Activated naive CD4-positive, alpha-beta T cell treated with anti-CD3 and anti-CD28 coated beads, Interleukin-2, amount 50 U/mL, for 72 hours (primary cell): ENCODE measurements around the gene ANXA3. TPM values are rescaled to one million over a fixed set of nuclear protein-coding genes. Genes with fewer than 3 reads are reported as not detected.

ENCODE experiments used
- ATAC-seq, 2 donors: fragments of 150-1000 bp; cut with Tn5 transposase; 2 replicates each; pipeline ENCODE4 v1.10.0; 2021; ENCODE audit warnings: mild to moderate bottlenecking in 2 of 2, moderate library complexity in 2 of 2
- DNase-seq, 2 donors: peaks; one replicate each; pipeline ENCODE4 v3.0.0; 2021 to 2022; ENCODE audit warnings: low spot score in 2 of 2
- H3K27ac Mint-ChIP-seq, 2 donors: one replicate each; pipeline ENCODE4 v1.8.0; 2022; ENCODE audit warnings: mild to moderate bottlenecking in 2 of 2, mixed read lengths in 2 of 2
- H3K36me3 Mint-ChIP-seq, 2 donors: one replicate each; pipeline ENCODE4 v1.8.0; 2022; ENCODE audit warnings: mixed read lengths in 2 of 2
- H3K9me3 Mint-ChIP-seq, 2 donors: one replicate each; pipeline ENCODE4 v1.8.0; 2022; ENCODE audit warnings: mixed read lengths in 2 of 2
- total RNA-seq, 2 donors: library from RNA; stranded (reverse); gene quantifications; one replicate each; pipeline ENCODE4 v1.2.3, GENCODE V29; 2022

Gene ANXA3
- total RNA-seq, 2 donors from 2014 or later, result 6.9 TPM; not detected in 1

DNA sequence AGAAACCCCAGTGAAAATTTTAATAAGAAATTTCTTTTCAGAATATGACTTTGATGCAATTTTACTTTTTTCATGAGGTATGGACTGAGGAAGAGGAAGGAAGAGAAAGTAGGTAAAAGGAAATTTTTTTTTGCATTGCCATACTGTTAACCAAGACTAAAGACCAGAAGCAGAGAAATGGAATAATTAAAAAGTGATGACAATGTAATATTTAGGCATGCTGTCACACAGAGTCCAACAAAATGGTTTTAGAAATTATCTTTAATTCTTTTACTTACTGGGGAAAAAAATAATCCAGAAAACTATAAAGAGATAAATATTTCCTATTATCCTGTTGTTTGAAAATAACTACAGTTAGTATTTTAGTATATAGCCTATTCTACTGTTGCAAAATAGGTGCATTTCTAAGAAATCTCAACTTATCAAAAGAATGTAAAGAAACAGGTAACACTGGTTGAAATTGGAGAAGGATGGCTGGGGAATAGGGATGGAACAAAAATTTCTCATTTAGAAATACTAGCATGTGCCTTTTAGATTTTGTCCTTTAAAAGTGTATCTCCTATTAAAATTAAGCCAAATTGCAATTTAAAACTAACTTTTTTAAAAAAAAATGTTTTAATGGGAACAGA, 92.6 kb downstream of the ANXA3 start:
- no peaks in the 10 kb centered on the region for H3K9me3 Mint-ChIP-seq
- DNase-seq (no peak), ATAC-seq (no peak)
- H3K36me3 Mint-ChIP-seq, result no peaks in the 10 kb centered on the region
- no peak overlapping the region for H3K27ac Mint-ChIP-seq

DNA sequence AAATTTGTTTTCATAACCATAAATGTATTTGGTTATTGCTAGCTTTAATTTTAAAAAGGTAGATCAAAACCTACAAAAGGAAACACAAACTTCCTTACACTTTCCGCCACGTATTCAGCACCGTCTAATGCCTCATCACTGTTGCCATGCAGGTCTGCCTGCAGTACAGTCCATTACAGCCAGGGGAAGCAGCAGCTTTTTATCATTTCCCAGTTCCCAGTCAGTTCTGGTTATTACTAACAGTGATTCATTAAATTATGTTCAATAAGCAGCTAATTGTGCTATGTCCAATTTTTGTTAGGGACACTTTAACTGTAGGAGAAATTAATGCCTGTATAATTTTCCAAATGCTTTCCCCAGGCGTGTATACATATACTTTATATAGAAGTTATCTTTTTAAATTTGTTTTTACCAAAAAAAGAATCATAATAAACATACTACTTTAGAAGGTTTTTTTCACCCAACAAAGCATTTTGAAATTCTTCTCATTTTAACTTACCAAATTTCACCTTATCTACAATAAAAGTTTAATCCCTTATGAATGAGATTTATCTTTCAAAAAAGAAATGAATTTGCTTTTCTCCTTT, 93.3 kb downstream of the ANXA3 start:
- Mint-ChIP-seq H3K36me3 (no peaks in the 10 kb centered on the region), H3K27ac (no peak overlapping the region), H3K9me3 (no peaks in the 10 kb centered on the region)
- peak; percentile 89 to 91 for ATAC-seq
- DNase-seq, result peak in 1 of 2 donors; percentile 41

GRCh38 chr4:78645853-78646757, 94.5 kb downstream of the ANXA3 start:
- H3K36me3 Mint-ChIP-seq, result no peaks in the 10 kb centered on the region
- no peak for ATAC-seq
- no peak for DNase-seq
- no peak overlapping the region for H3K27ac Mint-ChIP-seq
- H3K9me3 Mint-ChIP-seq, result no peaks in the 10 kb centered on the region

DNA sequence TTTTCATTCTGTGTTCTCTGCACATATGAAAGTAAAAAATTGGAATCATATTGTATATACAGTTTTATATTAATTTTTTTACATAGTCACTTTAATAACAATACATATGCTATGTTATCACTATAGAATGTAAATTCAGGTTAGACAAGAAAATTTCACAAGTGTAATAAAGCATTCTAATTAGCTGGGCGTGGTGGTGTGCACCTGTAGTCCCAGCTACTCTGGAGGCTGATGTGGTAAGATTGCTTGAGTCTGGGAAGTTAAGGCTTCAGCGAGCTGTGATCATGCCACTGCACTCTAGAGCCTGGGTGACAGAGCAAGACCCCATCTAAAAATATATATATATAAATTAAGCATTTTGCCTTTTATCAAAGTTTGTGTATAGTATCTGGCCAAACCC, 95.7 kb downstream of the ANXA3 start:
- H3K36me3 Mint-ChIP-seq, result no peaks in the 10 kb centered on the region
- ATAC-seq (no peak), DNase-seq (no peak)
- no peak overlapping the region for H3K27ac Mint-ChIP-seq
- no peaks in the 10 kb centered on the region for H3K9me3 Mint-ChIP-seq

DNA sequence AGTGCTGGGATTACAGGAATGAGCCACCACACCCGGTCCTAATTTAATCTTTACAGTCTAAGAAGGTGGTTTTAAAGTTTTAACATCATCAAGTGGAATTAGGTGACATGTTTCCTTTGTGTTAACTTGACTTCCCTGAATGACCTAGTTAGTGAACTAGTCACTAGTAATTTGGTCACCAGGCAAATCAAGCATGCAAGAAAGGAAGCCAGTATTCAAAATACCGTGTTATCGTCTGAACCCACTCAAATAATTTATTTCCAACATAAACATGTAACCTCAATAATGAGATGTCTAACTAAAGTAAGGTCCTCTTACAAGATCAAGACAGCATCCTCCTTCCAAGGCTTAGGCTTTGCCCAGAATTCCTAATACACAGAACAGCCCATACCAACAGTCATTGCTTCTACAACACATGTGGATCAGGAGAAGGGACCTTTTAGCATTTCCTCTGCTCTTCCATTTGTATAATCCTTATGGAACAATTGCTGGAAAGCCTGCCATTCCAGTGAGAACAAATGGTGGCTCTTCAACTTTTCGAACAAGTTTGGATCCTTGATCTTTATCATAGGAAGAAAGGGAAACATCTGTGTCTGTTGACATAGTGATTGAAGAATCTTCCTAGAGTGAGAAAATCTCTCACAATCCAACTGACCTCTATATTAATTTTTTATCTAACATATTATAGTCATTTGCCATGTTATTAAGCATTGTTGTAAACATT, 97.2 kb downstream of the ANXA3 start:
- no peak for DNase-seq
- Mint-ChIP-seq H3K36me3 (no peaks in the 10 kb centered on the region), H3K27ac (no peak overlapping the region), H3K9me3 (no peaks in the 10 kb centered on the region)
- no peak for ATAC-seq

GRCh38 chr4:78650106-78651024, 98.8 kb downstream of the ANXA3 start:
- Mint-ChIP-seq H3K27ac (no peak overlapping the region), H3K9me3 (no peaks in the 10 kb centered on the region), H3K36me3 (no peaks in the 10 kb centered on the region)
- no peak for ATAC-seq
- DNase-seq, result no peak

DNA sequence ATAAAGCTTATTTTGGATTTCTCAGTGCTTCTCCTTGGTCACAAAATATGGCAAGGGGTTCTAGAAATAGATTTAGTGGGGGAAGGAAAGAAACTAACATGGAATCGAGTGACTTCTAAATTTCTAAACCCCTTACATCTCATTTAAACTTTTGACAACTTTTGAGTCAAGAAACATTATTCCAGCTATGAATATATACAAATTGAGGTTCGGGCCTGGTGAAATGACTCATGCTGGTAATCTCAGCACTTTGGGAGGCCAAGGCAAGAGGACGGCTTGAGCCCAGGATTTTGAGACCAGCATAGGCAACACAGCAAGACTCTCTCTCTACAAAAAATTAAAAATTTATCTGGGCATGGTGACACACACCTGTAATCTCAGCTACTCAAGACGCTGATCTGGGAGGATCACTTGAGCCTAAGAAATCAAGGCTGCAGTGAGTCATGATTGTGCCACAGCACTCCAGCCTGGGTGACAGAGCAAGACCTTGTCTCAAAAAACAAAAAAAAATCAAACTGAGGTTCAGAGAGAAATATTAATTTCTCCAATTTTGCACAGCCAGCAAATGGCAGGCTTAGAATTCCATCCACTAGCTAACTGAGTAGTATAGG, 99.8 kb downstream of the ANXA3 start:
- Mint-ChIP-seq H3K27ac (no peak overlapping the region), H3K9me3 (no peaks in the 10 kb centered on the region), H3K36me3 (no peaks in the 10 kb centered on the region)
- DNase-seq, result no peak
- ATAC-seq, result peak in 1 of 2 donors; percentile 61

GRCh38 chr4:78652282-78652876, 100.8 kb downstream of the ANXA3 start:
- no peak for DNase-seq
- Mint-ChIP-seq H3K9me3 (no peaks in the 10 kb centered on the region), H3K36me3 (no peaks in the 10 kb centered on the region), H3K27ac (no peak overlapping the region)
- ATAC-seq, result no peak

GRCh38 chr4:78653655-78654054, 102.1 kb downstream of the ANXA3 start:
- Mint-ChIP-seq H3K9me3 (no peaks in the 10 kb centered on the region), H3K36me3 (no peaks in the 10 kb centered on the region), H3K27ac (no peak overlapping the region)
- no peak for ATAC-seq
- no peak for DNase-seq

- Mint-ChIP-seq H3K36me3 (no peaks in the 10 kb centered on the region), H3K27ac (no peak overlapping the region), H3K9me3 (no peaks in the 10 kb centered on the region)
- no peak for DNase-seq
- no peak for ATAC-seq
Observed at GRCh38 chr4:78654807-78655206, 103.2 kb downstream of the ANXA3 start.

GRCh38 chr4:78656968-78657445, 105.4 kb downstream of the ANXA3 start:
- DNase-seq (no peak), ATAC-seq (peak; percentile 51 to 71)
- Mint-ChIP-seq H3K36me3 (no peaks in the 10 kb centered on the region), H3K9me3 (no peaks in the 10 kb centered on the region), H3K27ac (peak overlapping the region in 1 of 2 donors; percentile 94)

- peaks cover 0 to 4% of the 10 kb centered on the region in 2 donors for H3K9me3 Mint-ChIP-seq
- H3K27ac Mint-ChIP-seq, result peak overlapping the region in 1 of 2 donors; percentile 94
- no peaks in the 10 kb centered on the region for H3K36me3 Mint-ChIP-seq
- DNase-seq (no peak), ATAC-seq (no peak)
Observed at GRCh38 chr4:78659264-78659663, 107.7 kb downstream of the ANXA3 start.

- no peak for ATAC-seq
- no peaks in the 10 kb centered on the region for H3K36me3 Mint-ChIP-seq
- DNase-seq, result no peak
- H3K27ac Mint-ChIP-seq, result no peak overlapping the region
- H3K9me3 Mint-ChIP-seq, result peaks cover 0 to 4% of the 10 kb centered on the region in 2 donors
Observed at GRCh38 chr4:78659665-78660064, 108.1 kb downstream of the ANXA3 start.
